ENCODE measurements around the gene TSR1.

DNA sequence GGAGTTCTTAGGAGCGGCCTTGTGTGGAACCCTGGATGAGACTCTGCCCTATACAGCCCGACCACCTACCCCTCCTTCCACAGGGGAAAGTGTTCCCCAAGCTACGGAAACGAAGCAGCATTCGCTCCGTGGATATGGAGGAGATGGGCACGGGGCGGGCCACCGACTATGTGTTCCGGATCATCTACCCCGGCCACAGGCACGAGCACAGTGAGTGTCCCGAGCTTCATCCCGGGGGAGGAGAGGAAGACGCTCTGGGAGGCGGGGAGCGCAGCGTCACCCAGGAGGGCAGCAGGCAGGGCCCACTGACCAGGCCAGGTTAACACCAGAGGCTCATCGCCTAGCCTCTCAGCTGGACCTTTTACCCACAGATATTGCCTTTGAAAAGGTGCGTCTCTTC is 28.9 kb upstream of the TSR1 start:
- no peak for TF ChIP-seq RFX5 (IDR thresholded peaks at IDR 0.05; ENCODE audit: low read length)
- no peak for TF ChIP-seq GABPA (IDR thresholded peaks at IDR 0.05; ENCODE audit: low read depth)

Measured in SK-N-SH (cell line).